Measurements from ENCODE around the gene MPIG6B. TPM values are rescaled to one million over a fixed set of nuclear protein-coding genes. Genes with fewer than 3 reads are reported as not detected.
"Not testable (repeated sequence)": the region's sequence is repeated elsewhere in the genome, so short reads cannot be mapped to it uniquely, and the experiment has no call there.

Gene MPIG6B
- total RNA-seq, 2 experiments from 2014 or later, result not detected

- intact Hi-C loops (cut with micrococcal nuclease), result loop anchor here (2.0 kb wide), 1 partner anchor 38 kb away; the partner anchor contains the start of gene GPANK1
- CTCF ChIA-PET, result interaction anchor here (1.2 to 1.3 kb wide), 3 partner anchors 28 to 87 kb away, joined by 3 to 7 read pairs (median 5); no protein-coding TSS in a partner anchor
- Mint-ChIP-seq H3K4me3 (peak overlapping the region; percentile 99), H3K27ac (peak overlapping the region; percentile 97), H3K27me3 (no peaks in the 10 kb centered on the region), H3K9me3 (no peaks in the 10 kb centered on the region), H3K4me1 (ENCODE audit: low read depth) (peaks cover 24% of the 10 kb centered on the region), H3K36me3 (peaks cover 8% of the 10 kb centered on the region)
- POLR2A ChIA-PET, result interaction anchor here (0.6 to 1.8 kb wide), 4 partner anchors 29 to 50 kb away, joined by 3 to 7 read pairs (median 5); partner anchors contain the start of genes BAG6 and MSH5
- peak; percentile 71 for DNase-seq
Measured at GRCh38 chr6:31702405-31702818, 20.8 kb upstream of the MPIG6B start.

- no peaks in the 10 kb centered on the region for H3K9me3 Mint-ChIP-seq
- peak within 1 kb of the TSS; percentile 97 for H3K27ac Mint-ChIP-seq
- ChIA-PET POLR2A (interaction anchor here (0.6 to 1.8 kb wide), 6 partner anchors 28 to 103 kb away, joined by 3 to 7 read pairs (median 3); partner anchors contain the start of genes BAG6, GPANK1 and MSH5), CTCF (interaction anchor here (0.7 to 1.3 kb wide), 6 partner anchors 27 to 112 kb away, joined by 3 to 7 read pairs (median 3); partner anchors contain the start of genes HSPA1A, HSPA1L and LSM2)
- DNase-seq, result peak; percentile 99
- intact Hi-C loops (cut with micrococcal nuclease), result loop anchor here (1.0 to 2.0 kb wide), 3 partner anchors 35 to 160 kb away; partner anchors contain the start of gene GPANK1
- H3K27me3 Mint-ChIP-seq, result no peaks in the 10 kb centered on the region
- peaks cover 3% of the 10 kb centered on the region for H3K36me3 Mint-ChIP-seq
- H3K4me3 Mint-ChIP-seq, result peak within 1 kb of the TSS; percentile 99
- H3K4me1 Mint-ChIP-seq (ENCODE audit: low read depth), result peaks cover 17% of the 10 kb centered on the region
Measured at GRCh38 chr6:31702819-31703716, 20.1 kb upstream of the MPIG6B start, which contains the start of gene ABHD16A. Gene ABHD16A (minus strand): TSS chr6:31703324. CDS start chr6:31703281, 43 bp downstream.

GRCh38 chr6:31705931-31706330 is 17.2 kb upstream of the MPIG6B start:
- no peak for DNase-seq
- ChIA-PET POLR2A (no interaction called here), CTCF (no interaction called here)
- intact Hi-C loops (cut with micrococcal nuclease), result no loop called here
- Mint-ChIP-seq H3K9me3 (no peaks in the 10 kb centered on the region), H3K4me3 (no peak overlapping the region), H3K27ac (no peak overlapping the region), H3K27me3 (no peaks in the 10 kb centered on the region), H3K36me3 (peaks cover 3% of the 10 kb centered on the region), H3K4me1 (ENCODE audit: low read depth) (peaks cover 13% of the 10 kb centered on the region)

GRCh38 chr6:31706599-31706998 is 16.6 kb upstream of the MPIG6B start, which contains the start of gene LY6G6F:
Gene LY6G6F (plus strand): TSS chr6:31706866. CDS start chr6:31706907, 41 bp downstream.
- ChIA-PET POLR2A (no interaction called here), CTCF (no interaction called here)
- DNase-seq, result no peak
- Mint-ChIP-seq H3K27ac (no peak within 1 kb of the TSS), H3K4me1 (ENCODE audit: low read depth) (peaks cover 8% of the 10 kb centered on the region), H3K4me3 (no peak within 1 kb of the TSS), H3K36me3 (peaks cover 3% of the 10 kb centered on the region), H3K9me3 (no peaks in the 10 kb centered on the region), H3K27me3 (no peaks in the 10 kb centered on the region)
- intact Hi-C loops (cut with micrococcal nuclease), result no loop called here

GRCh38 chr6:31707701-31708100 is 15.5 kb upstream of the MPIG6B start:
- ChIA-PET CTCF (no interaction called here), POLR2A (no interaction called here)
- no peak for DNase-seq
- Mint-ChIP-seq H3K27me3 (no peaks in the 10 kb centered on the region), H3K27ac (no peak overlapping the region), H3K4me1 (ENCODE audit: low read depth) (peaks cover 5% of the 10 kb centered on the region), H3K9me3 (no peaks in the 10 kb centered on the region), H3K36me3 (peaks cover under 1% of the 10 kb centered on the region), H3K4me3 (no peak overlapping the region)
- intact Hi-C loops (cut with micrococcal nuclease), result no loop called here

GRCh38 chr6:31708224-31708623 is 14.9 kb upstream of the MPIG6B start:
- no peaks in the 10 kb centered on the region for H3K9me3 Mint-ChIP-seq
- H3K27ac Mint-ChIP-seq, result no peak overlapping the region
- intact Hi-C loops (cut with micrococcal nuclease), result no loop called here
- peaks cover 4% of the 10 kb centered on the region for H3K4me1 Mint-ChIP-seq (ENCODE audit: low read depth)
- no peaks in the 10 kb centered on the region for H3K36me3 Mint-ChIP-seq
- no peak for DNase-seq
- ChIA-PET CTCF (no interaction called here), POLR2A (no interaction called here)
- no peaks in the 10 kb centered on the region for H3K27me3 Mint-ChIP-seq
- H3K4me3 Mint-ChIP-seq, result no peak overlapping the region

GRCh38 chr6:31709157-31709556 is 14.0 kb upstream of the MPIG6B start:
- H3K27me3 Mint-ChIP-seq; intact Hi-C loops (cut with micrococcal nuclease); H3K27ac Mint-ChIP-seq; DNase-seq; H3K4me1 Mint-ChIP-seq (ENCODE audit: low read depth); CTCF ChIA-PET; H3K36me3 Mint-ChIP-seq; H3K4me3 Mint-ChIP-seq; H3K9me3 Mint-ChIP-seq; POLR2A ChIA-PET: not testable (repeated sequence)

- no peaks in the 10 kb centered on the region for H3K9me3 Mint-ChIP-seq
- POLR2A ChIA-PET, result no interaction called here
- no peak overlapping the region for H3K27ac Mint-ChIP-seq
- intact Hi-C loops (cut with micrococcal nuclease), result no loop called here
- CTCF ChIA-PET, result interaction anchor here (1.0 kb wide), 1 partner anchor 21 kb away, joined by 3 read pairs; no protein-coding TSS in a partner anchor
- H3K4me1 Mint-ChIP-seq (ENCODE audit: low read depth), result peaks cover 2% of the 10 kb centered on the region
- DNase-seq, result no peak
- H3K36me3 Mint-ChIP-seq, result no peaks in the 10 kb centered on the region
- H3K4me3 Mint-ChIP-seq, result no peak overlapping the region
- no peaks in the 10 kb centered on the region for H3K27me3 Mint-ChIP-seq
Measured at GRCh38 chr6:31710523-31711219, 12.5 kb upstream of the MPIG6B start.

GRCh38 chr6:31711233-31711632 is 11.9 kb upstream of the MPIG6B start:
- H3K4me1 Mint-ChIP-seq (ENCODE audit: low read depth), result peaks cover 2% of the 10 kb centered on the region
- no peaks in the 10 kb centered on the region for H3K9me3 Mint-ChIP-seq
- ChIA-PET POLR2A (no interaction called here), CTCF (interaction anchor here (1.0 kb wide), 1 partner anchor 21 kb away, joined by 3 read pairs; no protein-coding TSS in a partner anchor)
- H3K4me3 Mint-ChIP-seq, result no peak overlapping the region
- no peak overlapping the region for H3K27ac Mint-ChIP-seq
- no peaks in the 10 kb centered on the region for H3K27me3 Mint-ChIP-seq
- no peaks in the 10 kb centered on the region for H3K36me3 Mint-ChIP-seq
- intact Hi-C loops (cut with micrococcal nuclease), result no loop called here
- no peak for DNase-seq

- no peak for DNase-seq
- Mint-ChIP-seq H3K4me1 (ENCODE audit: low read depth) (peaks cover 2% of the 10 kb centered on the region), H3K4me3 (no peak overlapping the region), H3K9me3 (no peaks in the 10 kb centered on the region), H3K36me3 (no peaks in the 10 kb centered on the region), H3K27ac (no peak overlapping the region), H3K27me3 (no peaks in the 10 kb centered on the region)
- intact Hi-C loops (cut with micrococcal nuclease), result no loop called here
- ChIA-PET POLR2A (no interaction called here), CTCF (interaction anchor here (0.6 kb wide), 1 partner anchor 88 kb away, joined by 4 read pairs; no protein-coding TSS in a partner anchor)
Measured at GRCh38 chr6:31712296-31712695, 10.9 kb upstream of the MPIG6B start.

GRCh38 chr6:31713465-31713864 is 9.7 kb upstream of the MPIG6B start:
- ChIA-PET CTCF (interaction anchor here (1.4 to 2.0 kb wide), 2 partner anchors 32 to 56 kb away, joined by 4 to 6 read pairs; no protein-coding TSS in a partner anchor), POLR2A (no interaction called here)

More at GRCh38 chr6:31713465-31713864, 9.7 kb upstream of the MPIG6B start:
- DNase-seq, result no peak
- Mint-ChIP-seq H3K9me3 (no peaks in the 10 kb centered on the region), H3K4me1 (ENCODE audit: low read depth) (peaks cover 2% of the 10 kb centered on the region), H3K27ac (no peak overlapping the region), H3K27me3 (no peaks in the 10 kb centered on the region), H3K36me3 (no peaks in the 10 kb centered on the region), H3K4me3 (no peak overlapping the region)
- intact Hi-C loops (cut with micrococcal nuclease), result no loop called here
